Skeletal muscle satellite cell (primary cell): ENCODE data around the gene VSTM4.

Experiments used
- H3K27me3 ChIP-seq: 2 replicates; pipeline ENCODE4 v1.7.0; 2013; ENCODE audit warnings: low read length; ENCODE audit not compliant: control insufficient read depth, insufficient read depth
- H3K36me3 ChIP-seq: 2 replicates; pipeline ENCODE4 v1.7.0; 2013; ENCODE audit warnings: mild to moderate bottlenecking, control low read depth, low read length; ENCODE audit not compliant: insufficient read depth
- H3K4me1 ChIP-seq: 2 replicates; pipeline ENCODE4 v1.7.0; 2013; ENCODE audit warnings: low read length; ENCODE audit not compliant: control insufficient read depth, insufficient read depth
- H3K4me2 ChIP-seq: 2 replicates; pipeline ENCODE4 v1.7.0; 2013; ENCODE audit warnings: mild to moderate bottlenecking, low read length
- H3K4me3 ChIP-seq: 2 replicates; pipeline ENCODE4 v1.7.0; 2013; ENCODE audit warnings: low read length
- H3K9ac ChIP-seq: 2 replicates; pipeline ENCODE4 v1.7.0; 2013; ENCODE audit warnings: mild to moderate bottlenecking, low read depth, low read length, moderate library complexity
- H3K9me3 ChIP-seq: replicated peaks from 2 replicates; pipeline ENCODE4 v1.7.0; 2013; ENCODE audit warnings: mild to moderate bottlenecking, control low read depth, low read length

Gene VSTM4

GRCh38 chr10:49058463-49059255, 56.7 kb downstream of the VSTM4 start:
- Histone ChIP-seq H3K9ac (no peak overlapping the region), H3K27me3 (peaks cover 6% of the 10 kb centered on the region), H3K4me1 (no peaks in the 10 kb centered on the region), H3K9me3 (peaks cover 6% of the 10 kb centered on the region), H3K4me2 (no peak overlapping the region), H3K36me3 (no peaks in the 10 kb centered on the region), H3K4me3 (no peak overlapping the region)

GRCh38 chr10:49057231-49057880, 58.0 kb downstream of the VSTM4 start:
- Histone ChIP-seq H3K36me3 (no peaks in the 10 kb centered on the region), H3K9ac (no peak overlapping the region), H3K4me3 (no peak overlapping the region), H3K27me3 (peaks cover 9% of the 10 kb centered on the region), H3K4me1 (no peaks in the 10 kb centered on the region), H3K4me2 (no peak overlapping the region), H3K9me3 (peaks cover 3% of the 10 kb centered on the region)

- Histone ChIP-seq H3K9me3 (no peaks in the 10 kb centered on the region), H3K27me3 (peaks cover 9% of the 10 kb centered on the region), H3K4me3 (no peak overlapping the region), H3K36me3 (no peaks in the 10 kb centered on the region), H3K9ac (no peak overlapping the region), H3K4me1 (no peaks in the 10 kb centered on the region), H3K4me2 (no peak overlapping the region)
Measured at GRCh38 chr10:49056356-49056755, 59.0 kb downstream of the VSTM4 start.

- H3K9me3 ChIP-seq: no peaks in the 10 kb centered on the region
- H3K4me2 ChIP-seq: no peak overlapping the region
- no peaks in the 10 kb centered on the region for H3K36me3 ChIP-seq
- H3K4me3 ChIP-seq: no peak overlapping the region
- H3K9ac ChIP-seq: no peak overlapping the region
- no peaks in the 10 kb centered on the region for H3K4me1 ChIP-seq
- H3K27me3 ChIP-seq: peaks cover 9% of the 10 kb centered on the region
Measured at GRCh38 chr10:49055221-49055849, 60.0 kb downstream of the VSTM4 start.

- Histone ChIP-seq H3K4me3 (no peak overlapping the region), H3K27me3 (peaks cover 9% of the 10 kb centered on the region), H3K9me3 (no peaks in the 10 kb centered on the region), H3K4me2 (no peak overlapping the region), H3K4me1 (no peaks in the 10 kb centered on the region), H3K36me3 (no peaks in the 10 kb centered on the region), H3K9ac (no peak overlapping the region)
Measured at GRCh38 chr10:49054753-49055152, 60.6 kb downstream of the VSTM4 start.

GRCh38 chr10:49053998-49054692, 61.2 kb downstream of the VSTM4 start:
- Histone ChIP-seq H3K4me2 (no peak overlapping the region), H3K36me3 (no peaks in the 10 kb centered on the region), H3K4me3 (no peak overlapping the region), H3K4me1 (no peaks in the 10 kb centered on the region), H3K27me3 (peaks cover 9% of the 10 kb centered on the region), H3K9me3 (no peaks in the 10 kb centered on the region), H3K9ac (no peak overlapping the region)

GRCh38 chr10:49053053-49053997, 62.0 kb downstream of the VSTM4 start:
- Histone ChIP-seq H3K9ac (no peak overlapping the region), H3K4me2 (no peak overlapping the region), H3K9me3 (no peaks in the 10 kb centered on the region), H3K4me1 (no peaks in the 10 kb centered on the region), H3K27me3 (peaks cover 5% of the 10 kb centered on the region), H3K36me3 (no peaks in the 10 kb centered on the region), H3K4me3 (no peak overlapping the region)

- H3K4me1 ChIP-seq: no peaks in the 10 kb centered on the region
- H3K9me3 ChIP-seq: no peaks in the 10 kb centered on the region
- H3K36me3 ChIP-seq: no peaks in the 10 kb centered on the region
- H3K27me3 ChIP-seq: peaks cover 3% of the 10 kb centered on the region
- no peak overlapping the region for H3K4me2 ChIP-seq
- no peak overlapping the region for H3K9ac ChIP-seq
- H3K4me3 ChIP-seq: no peak overlapping the region
Measured at GRCh38 chr10:49052069-49052468, 63.3 kb downstream of the VSTM4 start.

GRCh38 chr10:49050906-49051305, 64.4 kb downstream of the VSTM4 start:
- Histone ChIP-seq H3K27me3 (peaks cover 3% of the 10 kb centered on the region), H3K9me3 (no peaks in the 10 kb centered on the region), H3K4me2 (no peak overlapping the region), H3K36me3 (no peaks in the 10 kb centered on the region), H3K4me3 (no peak overlapping the region), H3K9ac (no peak overlapping the region), H3K4me1 (no peaks in the 10 kb centered on the region)

- H3K9ac ChIP-seq: no peak overlapping the region
- H3K4me1 ChIP-seq: no peaks in the 10 kb centered on the region
- H3K36me3 ChIP-seq: no peaks in the 10 kb centered on the region
- no peaks in the 10 kb centered on the region for H3K9me3 ChIP-seq
- H3K4me2 ChIP-seq: no peak overlapping the region
- H3K4me3 ChIP-seq: no peak overlapping the region
- peaks cover 3% of the 10 kb centered on the region for H3K27me3 ChIP-seq
Measured at GRCh38 chr10:49050366-49050765, 65.0 kb downstream of the VSTM4 start.
